Measurements from ENCODE around the gene TTLL6. TPM values are rescaled to one million over a fixed set of nuclear protein-coding genes. Genes with fewer than 3 reads are reported as not detected.

TTLL6 gene
- total RNA-seq, 1 donor from 2014 or later, result not detected

GRCh38 chr17:48769009-48769675, 47.9 kb downstream of the TTLL6 start:
- Mint-ChIP-seq H3K27me3 (ENCODE audit: low read depth, unreplicated experiment) (peaks cover 54% of the 10 kb centered on the region), H3K4me1 (ENCODE audit: low read depth, unreplicated experiment) (no peaks in the 10 kb centered on the region), H3K27ac (ENCODE audit: unreplicated experiment) (no peak overlapping the region), H3K9me3 (ENCODE audit: unreplicated experiment) (peaks cover 3% of the 10 kb centered on the region), H3K36me3 (ENCODE audit: low read depth, unreplicated experiment) (no peaks in the 10 kb centered on the region), H3K4me3 (ENCODE audit: unreplicated experiment) (no peak overlapping the region)
- Histone ChIP-seq H3K4me3 (ENCODE audit: insufficient read depth, low read depth, low read length) (no peak overlapping the region), H3K4me2 (ENCODE audit: low read length) (no peak overlapping the region), H2AFZ (ENCODE audit: low read depth, low read length) (no peak overlapping the region), H3K27me3 (ENCODE audit: insufficient read depth, low read length) (peaks cover 23% of the 10 kb centered on the region), H3K4me1 (ENCODE audit: insufficient read depth, low read length) (no peaks in the 10 kb centered on the region), H3K79me2 (ENCODE audit: insufficient read depth, low read length) (no peaks in the 10 kb centered on the region), H3K27ac (ENCODE audit: low read depth, low read length) (no peak overlapping the region), H4K20me1 (ENCODE audit: insufficient read depth, low read length) (no peaks in the 10 kb centered on the region), H3K9me3 (ENCODE audit: insufficient read depth, low read depth, low read length) (no peaks in the 10 kb centered on the region), H3K9ac (ENCODE audit: low read length) (no peak overlapping the region), H3K36me3 (ENCODE audit: insufficient read depth, low read length) (no peaks in the 10 kb centered on the region)
- no peak for FAIRE-seq
- DNase-seq (ENCODE audit: low read depth), result no peak
- TF ChIP-seq EZH2 (IDR thresholded peaks at IDR 0.05; ENCODE audit: insufficient read depth, low read length) (no peak), CTCF (IDR thresholded peaks at IDR 0.05; ENCODE audit: insufficient read depth, low read depth, low read length) (no peak)

- Histone ChIP-seq H3K4me2 (ENCODE audit: low read length) (no peak overlapping the region), H3K27ac (ENCODE audit: low read depth, low read length) (no peak overlapping the region), H3K4me3 (ENCODE audit: insufficient read depth, low read depth, low read length) (no peak overlapping the region), H4K20me1 (ENCODE audit: insufficient read depth, low read length) (no peaks in the 10 kb centered on the region), H3K4me1 (ENCODE audit: insufficient read depth, low read length) (no peaks in the 10 kb centered on the region), H3K79me2 (ENCODE audit: insufficient read depth, low read length) (no peaks in the 10 kb centered on the region), H3K9ac (ENCODE audit: low read length) (no peak overlapping the region), H2AFZ (ENCODE audit: low read depth, low read length) (no peak overlapping the region), H3K36me3 (ENCODE audit: insufficient read depth, low read length) (no peaks in the 10 kb centered on the region), H3K27me3 (ENCODE audit: insufficient read depth, low read length) (peaks cover 33% of the 10 kb centered on the region), H3K9me3 (ENCODE audit: insufficient read depth, low read depth, low read length) (no peaks in the 10 kb centered on the region)
- no peak overlapping the region for H3K27ac Mint-ChIP-seq (ENCODE audit: unreplicated experiment)
- no peak overlapping the region for H3K4me3 Mint-ChIP-seq (ENCODE audit: unreplicated experiment)
- DNase-seq (ENCODE audit: low read depth) (no peak), FAIRE-seq (no peak)
- H3K27me3 Mint-ChIP-seq (ENCODE audit: low read depth, unreplicated experiment), result peaks cover 70% of the 10 kb centered on the region
- H3K9me3 Mint-ChIP-seq (ENCODE audit: unreplicated experiment), result peaks cover 6% of the 10 kb centered on the region
- H3K36me3 Mint-ChIP-seq (ENCODE audit: low read depth, unreplicated experiment), result no peaks in the 10 kb centered on the region
- TF ChIP-seq EZH2 (IDR thresholded peaks at IDR 0.05; ENCODE audit: insufficient read depth, low read length), result no peak
- no peak for TF ChIP-seq CTCF (IDR thresholded peaks at IDR 0.05; ENCODE audit: insufficient read depth, low read depth, low read length)
- H3K4me1 Mint-ChIP-seq (ENCODE audit: low read depth, unreplicated experiment), result no peaks in the 10 kb centered on the region
These were observed 49.7 kb downstream of the TTLL6 start for GRCh38 chr17:48767263-48767774.

GRCh38 chr17:48761114-48761513, 55.9 kb downstream of the TTLL6 start:
- no peak overlapping the region for H3K4me3 Mint-ChIP-seq (ENCODE audit: unreplicated experiment)
- no peak overlapping the region for H3K4me3 ChIP-seq (ENCODE audit: insufficient read depth, low read depth, low read length)
- H4K20me1 ChIP-seq (ENCODE audit: insufficient read depth, low read length), result no peaks in the 10 kb centered on the region
- H3K27ac ChIP-seq (ENCODE audit: low read depth, low read length), result no peak overlapping the region
- no peak for TF ChIP-seq CTCF (IDR thresholded peaks at IDR 0.05; ENCODE audit: insufficient read depth, low read depth, low read length)
- no peak for TF ChIP-seq EZH2 (IDR thresholded peaks at IDR 0.05; ENCODE audit: insufficient read depth, low read length)
- no peaks in the 10 kb centered on the region for H3K4me1 Mint-ChIP-seq (ENCODE audit: low read depth, unreplicated experiment)
- H3K27me3 Mint-ChIP-seq (ENCODE audit: low read depth, unreplicated experiment), result peaks cover 89% of the 10 kb centered on the region
- H3K79me2 ChIP-seq (ENCODE audit: insufficient read depth, low read length), result no peaks in the 10 kb centered on the region
- H3K9me3 ChIP-seq (ENCODE audit: insufficient read depth, low read depth, low read length), result no peaks in the 10 kb centered on the region
- no peak overlapping the region for H3K27ac Mint-ChIP-seq (ENCODE audit: unreplicated experiment)
- peaks cover 64% of the 10 kb centered on the region for H3K27me3 ChIP-seq (ENCODE audit: insufficient read depth, low read length)
- H3K36me3 ChIP-seq (ENCODE audit: insufficient read depth, low read length), result no peaks in the 10 kb centered on the region
- H3K9me3 Mint-ChIP-seq (ENCODE audit: unreplicated experiment), result peaks cover 7% of the 10 kb centered on the region
- DNase-seq (ENCODE audit: low read depth) (no peak), FAIRE-seq (no peak)
- H2AFZ ChIP-seq (ENCODE audit: low read depth, low read length), result no peak overlapping the region
- H3K9ac ChIP-seq (ENCODE audit: low read length), result no peak overlapping the region
- no peak overlapping the region for H3K4me2 ChIP-seq (ENCODE audit: low read length)
- no peaks in the 10 kb centered on the region for H3K4me1 ChIP-seq (ENCODE audit: insufficient read depth, low read length)
- peaks cover 2% of the 10 kb centered on the region for H3K36me3 Mint-ChIP-seq (ENCODE audit: low read depth, unreplicated experiment)

All from astrocyte (in vitro differentiated cells and primary cell).